ENCODE results near the gene RHOU. TPM values are rescaled to one million over a fixed set of nuclear protein-coding genes. Genes with fewer than 3 reads are reported as not detected.

RHOU gene
- total and polyA plus RNA-seq, 4 donors = 12.9 to 40.1 (median 23.4) TPM

GRCh38 chr1:228733576-228733975 lies 1.7 kb upstream of the RHOU start:
- Histone ChIP-seq H3K9me3 (ENCODE audit: control insufficient read depth in 4 of 4, insufficient read depth in 3 of 4, low read length in 3 of 4) (peaks cover 0 to 2% (median 0%) of the 10 kb centered on the region in 4 donors), H3K27me3 (ENCODE audit: control insufficient read depth in 3 of 3, insufficient read depth in 3 of 3, low read length in 2 of 3) (no peaks in the 10 kb centered on the region), H3K4me3 (no peak overlapping the region), H3K4me1 (ENCODE audit: control insufficient read depth in 5 of 5, insufficient read depth in 5 of 5, low read length in 5 of 5) (peaks cover 0 to 25% (median 4%) of the 10 kb centered on the region in 5 donors), H3K27ac (ENCODE audit: low read depth in 1 of 2, low read length in 1 of 2) (no peak overlapping the region), H3K36me3 (ENCODE audit: control insufficient read depth in 4 of 4, insufficient read depth in 4 of 4, low read length in 4 of 4) (peaks cover 0 to 7% (median 3%) of the 10 kb centered on the region in 4 donors), H3K9ac (ENCODE audit: insufficient read depth in 1 of 2, low read length in 2 of 2) (no peak overlapping the region)
- no peak for TF ChIP-seq CTCF (IDR thresholded peaks at IDR 0.05; ENCODE audit: control extremely low read depth, extremely low read depth)
- ATAC-seq (ENCODE audit: insufficient read depth, low FRiP score) (no peak), DNase-seq (no peak)
- WGBS, 2 donors = 84 to 96% methylated on average over 4 of the region's 4 CpGs

- Histone ChIP-seq H3K27ac (ENCODE audit: low read depth in 1 of 2, low read length in 1 of 2) (peak overlapping the region; percentile 27 to 89), H3K4me3 (peak overlapping the region; percentile 85), H3K36me3 (ENCODE audit: control insufficient read depth in 4 of 4, insufficient read depth in 4 of 4, low read length in 4 of 4) (peaks cover 0 to 17% (median 8%) of the 10 kb centered on the region in 4 donors), H3K9me3 (ENCODE audit: control insufficient read depth in 4 of 4, insufficient read depth in 3 of 4, low read length in 3 of 4) (peaks cover 0 to 2% (median 0%) of the 10 kb centered on the region in 4 donors), H3K4me1 (ENCODE audit: control insufficient read depth in 5 of 5, insufficient read depth in 5 of 5, low read length in 5 of 5) (peaks cover 0 to 48% (median 14%) of the 10 kb centered on the region in 5 donors), H3K9ac (ENCODE audit: insufficient read depth in 1 of 2, low read length in 2 of 2) (peak overlapping the region; percentile 56 to 79), H3K27me3 (ENCODE audit: control insufficient read depth in 3 of 3, insufficient read depth in 3 of 3, low read length in 2 of 3) (no peaks in the 10 kb centered on the region)
- WGBS, 2 donors = 3% methylated on average over 56 to 60 of the region's 60 CpGs
- peak; percentile 9 for ATAC-seq (ENCODE audit: insufficient read depth, low FRiP score)
- peak; percentile 51 to 69 (median 68) for DNase-seq
- TF ChIP-seq CTCF (IDR thresholded peaks at IDR 0.05; ENCODE audit: control extremely low read depth, extremely low read depth) = no peak
Measured at GRCh38 chr1:228735871-228736586, 750 bp downstream of the RHOU start.

- ATAC-seq (ENCODE audit: insufficient read depth, low FRiP score) = no peak
- Histone ChIP-seq H3K9ac (ENCODE audit: insufficient read depth in 1 of 2, low read length in 2 of 2) (peak overlapping the region; percentile 56 to 79), H3K27ac (ENCODE audit: low read depth in 1 of 2, low read length in 1 of 2) (peak overlapping the region in 1 of 2 donors; percentile 65), H3K4me3 (peak overlapping the region; percentile 1), H3K36me3 (ENCODE audit: control insufficient read depth in 4 of 4, insufficient read depth in 4 of 4, low read length in 4 of 4) (peaks cover 0 to 17% (median 8%) of the 10 kb centered on the region in 4 donors), H3K9me3 (ENCODE audit: control insufficient read depth in 4 of 4, insufficient read depth in 3 of 4, low read length in 3 of 4) (peaks cover 0 to 2% (median 0%) of the 10 kb centered on the region in 4 donors), H3K4me1 (ENCODE audit: control insufficient read depth in 5 of 5, insufficient read depth in 5 of 5, low read length in 5 of 5) (peaks cover 0 to 51% (median 14%) of the 10 kb centered on the region in 5 donors), H3K27me3 (ENCODE audit: control insufficient read depth in 3 of 3, insufficient read depth in 3 of 3, low read length in 2 of 3) (no peaks in the 10 kb centered on the region)
- peak in 1 of 3 donors; percentile 28 for DNase-seq
- no peak for TF ChIP-seq CTCF (IDR thresholded peaks at IDR 0.05; ENCODE audit: control extremely low read depth, extremely low read depth)
- 46 to 71% methylated on average over 5 of the region's 5 CpGs for WGBS, 2 donors
Measured at GRCh38 chr1:228736844-228737445, 1.7 kb downstream of the RHOU start.

Measured in lung (tissue), 12 donors.